Loucy (cell line): ENCODE measurements around the gene IGFBP1.

ENCODE experiments used
- H2AFZ ChIP-seq: fragments of 200-600 bp; sonication (generic); 2 replicates; pipeline ENCODE4 v1.6.0; 2016; ENCODE audit warnings: antibody characterized with exemption, mild to moderate bottlenecking, low read length, moderate library complexity
- H3F3A ChIP-seq: fragments of 200-600 bp; 2 replicates; pipeline ENCODE4 v1.6.0; 2016; ENCODE audit warnings: antibody characterized with exemption, low read depth, mild to moderate bottlenecking
- H3K27me3 ChIP-seq: fragments of 200-600 bp; sonication (generic); 2 replicates; pipeline ENCODE4 v1.6.1; 2014; ENCODE audit warnings: low read length, mild to moderate bottlenecking; ENCODE audit not compliant: insufficient read depth, poor library complexity, severe bottlenecking
- H3K36me3 ChIP-seq: fragments of 200-600 bp; sonication (generic); 2 replicates; pipeline ENCODE4 v1.6.1; 2016; ENCODE audit warnings: low read length; ENCODE audit not compliant: insufficient read depth
- H3K4me1 ChIP-seq: fragments of 200-600 bp; sonication (generic); 2 replicates; pipeline ENCODE4 v1.5.1; 2014; ENCODE audit warnings: low read length, mild to moderate bottlenecking; ENCODE audit not compliant: insufficient read depth, poor library complexity, severe bottlenecking
- H3K4me2 ChIP-seq: fragments of 200-600 bp; sonication (generic); 2 replicates; pipeline ENCODE4 v1.6.0; 2014; ENCODE audit warnings: antibody characterized with exemption, low read length, low read depth, mild to moderate bottlenecking; ENCODE audit not compliant: poor library complexity, severe bottlenecking
- H3K4me3 ChIP-seq: fragments of 200-600 bp; sonication (generic); 2 replicates; pipeline ENCODE4 v1.5.1; 2014; ENCODE audit warnings: low read length, mild to moderate bottlenecking, mixed read lengths; ENCODE audit not compliant: poor library complexity, severe bottlenecking
- H3K79me2 ChIP-seq: fragments of 200-600 bp; sonication (generic); 2 replicates; pipeline ENCODE4 v1.6.1; 2014; ENCODE audit warnings: low read length; ENCODE audit not compliant: insufficient read depth
- H3K9ac ChIP-seq: fragments of 200-600 bp; sonication (generic); 2 replicates; pipeline ENCODE4 v1.6.0; 2014; ENCODE audit warnings: mild to moderate bottlenecking, low read depth, low read length, moderate library complexity; ENCODE audit not compliant: poor library complexity, severe bottlenecking
- H3K9me2 ChIP-seq: fragments of 200-600 bp; sonication (generic); replicated peaks from 2 replicates; pipeline ENCODE4 v1.6.1; 2016; ENCODE audit warnings: low read depth, low read length, mixed read lengths
- H3K9me3 ChIP-seq: fragments of 200-600 bp; sonication (generic); 2 replicates; pipeline ENCODE4 v1.6.1; 2014; ENCODE audit warnings: mild to moderate bottlenecking, antibody characterized with exemption, low read length, low read depth; ENCODE audit not compliant: insufficient read depth
- H4K20me1 ChIP-seq: fragments of 200-600 bp; sonication (generic); 2 replicates; pipeline ENCODE4 v1.6.0; 2014; ENCODE audit warnings: antibody characterized with exemption, low read length, mild to moderate bottlenecking; ENCODE audit not compliant: insufficient read depth, poor library complexity, severe bottlenecking
- CTCF ChIP-seq: fragments of 200-600 bp; sonication (generic); conservative IDR thresholded peaks from 2 replicates; pipeline ENCODE4 v1.5.1; 2014; ENCODE audit warnings: mild to moderate bottlenecking, antibody characterized with exemption, low read length
- EZH2phosphoT487 ChIP-seq: fragments of 200-600 bp; IDR thresholded peaks from 2 replicates; pipeline ENCODE4 v1.6.1; 2018; ENCODE audit warnings: antibody characterized with exemption, mild to moderate bottlenecking, moderate library complexity, borderline replicate concordance

Gene IGFBP1

GRCh38 chr7:45886931-45887667 lies 1.2 kb upstream of the IGFBP1 start:
- Histone ChIP-seq H3K4me3 (no peak overlapping the region), H2AFZ (no peak overlapping the region), H3K9me2 (no peaks in the 10 kb centered on the region), H3K4me1 (no peaks in the 10 kb centered on the region), H4K20me1 (no peaks in the 10 kb centered on the region), H3K79me2 (no peaks in the 10 kb centered on the region), H3F3A (no peaks in the 10 kb centered on the region), H3K9ac (no peak overlapping the region), H3K9me3 (no peaks in the 10 kb centered on the region), H3K4me2 (no peak overlapping the region), H3K27me3 (no peaks in the 10 kb centered on the region), H3K36me3 (no peaks in the 10 kb centered on the region)
- TF ChIP-seq EZH2phosphoT487 (no peak), CTCF (no peak)

GRCh38 chr7:45888993-45889366 lies 692 bp downstream of the IGFBP1 start:
- no peak overlapping the region for H2AFZ ChIP-seq
- H3K9me3 ChIP-seq = no peaks in the 10 kb centered on the region
- no peaks in the 10 kb centered on the region for H4K20me1 ChIP-seq
- TF ChIP-seq CTCF (no peak), EZH2phosphoT487 (no peak)
- no peaks in the 10 kb centered on the region for H3K79me2 ChIP-seq
- H3F3A ChIP-seq = no peaks in the 10 kb centered on the region
- H3K4me1 ChIP-seq = no peaks in the 10 kb centered on the region
- no peak overlapping the region for H3K4me3 ChIP-seq
- H3K4me2 ChIP-seq = no peak overlapping the region
- H3K36me3 ChIP-seq = no peaks in the 10 kb centered on the region
- no peaks in the 10 kb centered on the region for H3K27me3 ChIP-seq
- H3K9me2 ChIP-seq = no peaks in the 10 kb centered on the region
- H3K9ac ChIP-seq = no peak overlapping the region

- Histone ChIP-seq H4K20me1 (no peaks in the 10 kb centered on the region), H3F3A (no peaks in the 10 kb centered on the region), H3K36me3 (no peaks in the 10 kb centered on the region), H3K79me2 (no peaks in the 10 kb centered on the region), H3K4me1 (no peaks in the 10 kb centered on the region), H3K4me3 (no peak overlapping the region), H3K27me3 (no peaks in the 10 kb centered on the region), H3K9me2 (no peaks in the 10 kb centered on the region), H3K9ac (no peak overlapping the region), H3K4me2 (no peak overlapping the region), H2AFZ (no peak overlapping the region), H3K9me3 (no peaks in the 10 kb centered on the region)
- TF ChIP-seq CTCF = no peak
Measured at GRCh38 chr7:45889367-45890067, 1.2 kb downstream of the IGFBP1 start.
